NCI-H748 treated with DMSO at 0.1 percent for 48 hours (cell line): ENCODE measurements around the gene EGR4.
"Not testable (repeated sequence)": the region's sequence is repeated elsewhere in the genome, so short reads cannot be mapped to it uniquely, and the experiment has no call there.

Experiments
- DNase-seq: peaks from one replicate; lab custom pipeline; 2025; lab: John Stamatoyannopoulos, UW

EGR4 gene

DNA sequence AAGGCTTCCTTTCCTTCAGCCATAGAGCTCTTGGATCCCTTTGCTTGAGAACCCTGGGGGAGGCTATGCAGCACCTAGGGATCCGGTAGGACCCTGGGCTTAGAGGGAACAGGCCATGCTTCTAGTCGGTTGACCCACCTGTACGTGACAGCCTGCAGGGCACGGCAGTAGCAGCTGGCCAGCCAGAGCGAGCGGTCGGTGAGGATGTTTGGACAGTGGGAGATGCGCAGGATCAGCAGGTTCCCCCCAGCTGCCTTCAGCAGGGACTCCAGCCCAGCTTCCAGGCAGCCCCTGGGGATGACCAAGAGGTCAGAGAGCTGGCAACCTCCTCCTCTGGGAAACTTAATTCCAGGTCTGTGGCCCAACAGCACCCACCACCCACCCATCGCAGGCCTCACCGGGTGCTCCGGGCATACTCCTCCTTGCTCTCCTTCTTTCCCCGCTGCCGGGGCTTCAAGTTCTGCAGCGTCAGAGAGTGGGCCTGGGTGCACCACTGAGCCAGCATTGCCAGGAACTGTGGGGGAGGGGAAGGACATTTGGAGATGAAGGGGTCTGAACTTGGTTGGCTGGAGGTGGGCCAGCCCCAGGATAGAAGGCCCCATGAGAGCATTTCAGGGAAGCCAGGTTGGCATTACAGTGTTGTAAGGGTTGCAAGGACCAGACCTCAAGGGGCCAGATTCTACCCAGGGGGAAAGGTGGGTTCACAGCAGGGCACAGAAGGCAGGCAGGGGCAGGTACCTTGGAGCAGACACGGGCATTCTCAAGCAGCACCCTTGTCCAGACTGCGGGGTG lies 29.6 kb downstream of the EGR4 start:
- no peak for DNase-seq

- DNase-seq, result not testable (repeated sequence)
Measured at GRCh38 chr2:73262691-73263429, 30.5 kb downstream of the EGR4 start.

GRCh38 chr2:73262108-73262651 lies 31.2 kb downstream of the EGR4 start:
- DNase-seq, result no peak

DNA sequence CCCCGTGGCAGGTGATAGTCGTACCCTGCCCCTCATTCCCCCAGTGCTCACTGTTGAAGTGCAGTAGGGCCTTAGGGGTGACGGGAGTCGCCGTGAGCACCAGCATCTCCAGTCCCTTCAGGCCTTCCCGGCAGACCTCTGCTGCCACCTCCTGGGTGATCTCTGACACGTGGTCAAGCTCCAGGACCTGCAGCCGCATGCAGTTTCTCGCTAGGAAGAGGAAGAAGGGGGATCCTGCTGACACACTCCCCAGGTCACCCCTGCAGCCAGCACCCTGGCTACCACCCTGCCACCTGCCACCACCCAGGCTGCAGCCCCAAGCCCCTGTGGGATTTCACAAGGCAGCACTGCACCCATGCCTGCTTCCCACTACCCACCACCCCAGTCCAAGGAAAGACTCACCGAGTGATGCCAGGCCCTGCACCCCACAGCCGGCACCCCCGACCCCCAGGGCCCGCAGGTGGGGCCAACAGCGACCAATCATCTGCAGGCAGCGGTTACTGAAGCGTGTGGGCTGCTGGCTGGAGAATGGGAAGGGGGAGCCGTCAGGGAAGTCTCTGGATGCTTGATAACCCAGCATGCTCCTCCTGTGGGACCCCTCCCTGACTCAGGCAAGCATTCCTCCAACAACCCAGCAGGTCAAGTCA lies 32.9 kb downstream of the EGR4 start:
- no peak for DNase-seq

DNA sequence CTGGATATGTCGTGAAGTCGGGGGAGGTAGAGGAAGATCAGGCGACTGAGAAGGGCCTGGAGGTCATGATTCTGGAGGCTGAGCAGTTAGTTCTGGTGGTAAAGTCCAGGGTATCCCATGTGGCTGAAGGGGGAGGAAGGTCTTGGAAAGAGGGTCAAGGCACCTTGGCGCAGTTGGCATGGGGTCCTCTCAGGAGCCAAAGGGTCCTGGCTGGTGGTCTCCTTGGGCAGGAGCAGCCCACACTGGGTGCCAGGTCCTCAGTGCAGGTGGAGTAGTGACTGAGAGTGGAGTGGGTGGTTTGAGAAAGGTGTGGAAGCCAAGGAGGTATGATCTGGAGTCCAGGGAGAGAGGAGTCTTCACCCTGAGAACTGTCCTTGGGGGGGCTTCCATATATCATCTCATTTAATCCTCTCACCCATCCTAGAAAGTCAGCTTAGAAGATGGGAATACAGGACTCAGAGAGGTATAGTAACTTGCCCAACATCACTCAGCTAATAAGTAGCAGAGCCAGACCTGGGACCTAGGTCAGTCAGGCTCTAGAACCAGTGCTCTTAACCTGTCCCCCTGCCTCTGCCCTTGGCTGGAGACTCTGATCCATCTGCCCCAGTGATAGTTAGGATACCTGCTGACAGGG lies 33.5 kb downstream of the EGR4 start:
- DNase-seq, result no peak

GRCh38 chr2:73259276-73259675 lies 34.1 kb downstream of the EGR4 start:
- DNase-seq, result no peak

GRCh38 chr2:73258913-73259215 lies 34.5 kb downstream of the EGR4 start:
- no peak for DNase-seq

GRCh38 chr2:73258186-73258912 lies 35.0 kb downstream of the EGR4 start:
- DNase-seq, result no peak

- no peak for DNase-seq
Measured at GRCh38 chr2:73257425-73258125, 35.8 kb downstream of the EGR4 start.

GRCh38 chr2:73257021-73257420 lies 36.3 kb downstream of the EGR4 start:
- no peak for DNase-seq

- no peak for DNase-seq
Measured at GRCh38 chr2:73256618-73256922, 36.8 kb downstream of the EGR4 start.

- DNase-seq, result no peak
Measured at GRCh38 chr2:73255907-73256617, 37.3 kb downstream of the EGR4 start.

DNA sequence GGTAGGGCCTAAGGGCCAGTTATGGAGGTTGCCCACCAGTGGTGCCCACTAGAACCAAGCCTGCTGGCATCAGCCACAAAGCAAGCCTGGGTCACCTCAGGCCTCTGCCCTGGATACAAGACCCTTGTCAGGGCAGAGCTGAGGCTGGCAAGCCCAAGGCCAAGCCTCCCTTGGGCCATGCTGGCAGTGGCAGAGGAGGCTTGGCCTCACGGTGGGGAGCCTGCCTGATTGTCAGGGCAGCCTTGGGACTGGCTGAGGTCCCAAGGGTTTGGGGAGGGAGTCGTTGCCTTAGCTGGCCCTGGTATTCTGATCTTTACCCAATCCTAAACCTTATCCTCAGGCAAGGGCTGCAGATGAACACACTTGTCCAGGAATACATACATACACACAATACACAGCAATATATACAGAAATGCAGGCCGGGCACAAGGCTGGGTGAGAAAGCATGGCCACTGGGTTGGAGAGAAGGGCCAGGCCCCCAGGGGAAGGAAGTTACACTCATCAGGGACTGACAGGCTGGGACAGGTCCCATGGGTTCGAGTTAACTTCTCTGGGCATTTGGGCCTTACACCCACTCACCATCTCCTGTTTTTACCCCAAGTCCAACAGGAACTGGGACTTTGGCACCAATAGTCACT lies 38.2 kb downstream of the EGR4 start:
- DNase-seq, result no peak

DNA sequence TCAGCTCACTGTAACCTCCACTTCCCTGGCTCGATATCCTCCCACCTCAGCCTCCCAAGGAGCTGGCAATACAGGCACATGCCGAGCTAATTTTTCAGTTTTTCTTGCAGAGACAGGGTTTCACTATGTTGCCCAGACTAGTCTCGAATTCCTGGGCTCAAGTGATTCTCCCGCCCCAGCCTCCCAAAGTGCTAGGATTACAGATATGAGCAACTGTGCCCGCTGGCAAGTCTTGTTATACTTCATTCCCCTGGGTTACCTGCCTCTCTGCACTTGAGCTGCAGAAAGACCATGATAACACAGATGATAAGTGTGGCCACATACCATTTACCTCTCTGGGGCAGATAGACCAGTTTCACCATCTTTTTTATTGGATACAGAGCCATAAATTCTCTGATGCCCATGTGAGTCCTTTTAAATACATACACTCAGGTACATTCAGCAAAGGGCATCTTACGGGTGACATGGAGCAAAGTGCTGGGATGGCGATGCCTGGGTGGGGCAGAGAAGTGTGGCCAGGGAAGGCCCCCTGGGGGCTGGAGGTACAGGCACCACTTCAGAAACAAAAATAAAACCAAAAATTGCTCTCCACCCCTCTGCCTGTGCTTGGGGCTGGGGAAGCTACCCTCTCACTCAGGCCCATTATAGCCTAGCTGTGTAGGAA lies 38.9 kb downstream of the EGR4 start:
- no peak for DNase-seq

DNA sequence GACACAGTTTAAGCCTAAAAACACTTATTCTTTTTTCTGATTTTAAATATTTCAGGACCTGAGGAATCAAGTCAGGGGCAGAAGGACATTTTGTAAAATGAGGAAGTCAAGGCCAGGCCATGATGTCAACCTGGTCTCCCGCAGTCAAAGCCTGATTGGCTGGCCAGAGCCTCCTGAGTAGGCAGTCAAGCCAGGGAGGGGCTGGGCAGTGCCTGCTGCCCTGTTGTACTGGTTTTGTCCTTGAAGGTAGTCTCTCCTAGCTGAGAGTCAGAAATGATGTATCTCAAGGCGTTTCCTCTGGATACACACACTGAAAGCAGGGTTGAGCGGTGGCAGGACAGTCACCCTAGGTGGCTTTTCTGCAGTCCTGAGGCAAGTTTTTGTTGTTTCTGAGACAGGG lies 39.4 kb downstream of the EGR4 start:
- DNase-seq, result no peak

- no peak for DNase-seq
Measured at GRCh38 chr2:73253400-73253799, 39.9 kb downstream of the EGR4 start.

DNA sequence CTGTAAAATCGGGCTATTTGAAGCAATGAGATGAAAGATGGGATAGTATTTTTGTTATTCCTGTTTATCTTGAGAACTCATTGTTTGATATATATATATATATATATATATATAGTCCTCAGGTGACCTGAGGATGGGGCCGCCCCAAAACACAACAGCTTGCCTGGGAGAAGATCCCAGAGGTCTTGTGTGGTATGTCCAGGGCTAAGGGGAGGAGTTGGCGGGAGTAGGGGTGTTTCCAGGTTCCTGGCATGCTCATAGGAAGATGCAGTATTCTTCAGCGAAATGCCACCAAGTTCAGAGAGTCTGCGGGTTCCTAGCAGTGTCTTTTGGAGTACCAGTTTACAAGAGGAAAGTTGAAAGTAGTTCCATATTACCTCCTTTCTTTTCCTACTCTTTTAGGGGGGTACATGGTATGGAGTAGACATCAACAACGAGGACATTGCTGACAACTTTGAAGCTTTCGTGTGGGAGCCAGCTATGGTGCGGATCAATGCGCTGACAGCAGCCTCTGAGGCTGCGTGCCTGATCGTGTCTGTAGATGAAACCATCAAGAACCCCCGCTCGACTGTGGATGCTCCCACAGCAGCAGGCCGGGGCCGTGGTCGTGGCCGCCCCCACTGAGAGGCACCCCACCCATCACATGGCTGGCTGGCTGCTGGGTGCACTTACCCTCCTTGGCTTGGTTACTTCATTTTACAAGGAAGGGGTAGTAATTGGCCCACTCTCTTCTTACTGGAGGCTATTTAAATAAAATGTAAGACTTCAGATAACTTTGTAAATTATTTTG lies 40.9 kb downstream of the EGR4 start:
- DNase-seq, result no peak
